Measurements from ENCODE around the gene PUS10. TPM values are rescaled to one million over a fixed set of nuclear protein-coding genes. Genes with fewer than 3 reads are reported as not detected.
"Not testable (repeated sequence)": the region's sequence is repeated elsewhere in the genome, so short reads cannot be mapped to it uniquely, and the experiment has no call there.

Gene PUS10
- total and polyA plus RNA-seq, 3 donors from 2014 or later, result 7.3 to 10.7 (median 10.0) TPM

DNA sequence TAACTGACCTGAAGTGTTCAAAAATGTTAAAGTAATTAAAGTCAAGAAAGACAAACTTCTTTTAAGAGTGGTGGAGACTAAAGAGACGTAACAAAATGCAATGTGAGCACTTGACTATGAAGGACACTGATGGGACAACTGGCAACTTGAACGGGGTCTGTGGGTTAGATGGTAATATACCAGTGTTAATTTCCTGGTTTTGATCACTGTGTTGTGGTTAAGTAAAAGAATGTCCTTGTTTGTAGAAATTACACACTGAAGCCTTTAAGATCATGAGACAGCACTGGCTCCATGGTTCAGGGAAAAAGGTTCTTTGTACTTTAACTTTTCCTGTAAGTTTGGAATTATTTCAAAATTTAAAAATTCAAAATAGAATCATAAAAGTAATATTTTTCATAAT, 78.4 kb downstream of the PUS10 start:
- TF ChIP-seq POLR2A (IDR thresholded peaks at IDR 0.05), result no peak
- TF ChIP-seq, protein P1, sequence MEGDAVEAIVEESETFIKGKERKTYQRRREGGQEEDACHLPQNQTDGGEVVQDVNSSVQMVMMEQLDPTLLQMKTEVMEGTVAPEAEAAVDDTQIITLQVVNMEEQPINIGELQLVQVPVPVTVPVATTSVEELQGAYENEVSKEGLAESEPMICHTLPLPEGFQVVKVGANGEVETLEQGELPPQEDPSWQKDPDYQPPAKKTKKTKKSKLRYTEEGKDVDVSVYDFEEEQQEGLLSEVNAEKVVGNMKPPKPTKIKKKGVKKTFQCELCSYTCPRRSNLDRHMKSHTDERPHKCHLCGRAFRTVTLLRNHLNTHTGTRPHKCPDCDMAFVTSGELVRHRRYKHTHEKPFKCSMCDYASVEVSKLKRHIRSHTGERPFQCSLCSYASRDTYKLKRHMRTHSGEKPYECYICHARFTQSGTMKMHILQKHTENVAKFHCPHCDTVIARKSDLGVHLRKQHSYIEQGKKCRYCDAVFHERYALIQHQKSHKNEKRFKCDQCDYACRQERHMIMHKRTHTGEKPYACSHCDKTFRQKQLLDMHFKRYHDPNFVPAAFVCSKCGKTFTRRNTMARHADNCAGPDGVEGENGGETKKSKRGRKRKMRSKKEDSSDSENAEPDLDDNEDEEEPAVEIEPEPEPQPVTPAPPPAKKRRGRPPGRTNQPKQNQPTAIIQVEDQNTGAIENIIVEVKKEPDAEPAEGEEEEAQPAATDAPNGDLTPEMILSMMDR (IDR thresholded peaks at IDR 0.05), result no peak
- H3K9me3 ChIP-seq, result no peaks in the 10 kb centered on the region
- WGBS, 2 donors, result 72 to 75% methylated on average over 2 of the region's 2 CpGs
- H3K4me1 ChIP-seq, result no peaks in the 10 kb centered on the region
- H3K27ac ChIP-seq, result no peak overlapping the region
- no peak for DNase-seq
- H3K4me3 ChIP-seq, result no peak overlapping the region
- intact Hi-C loops (cut with DNase I; ENCODE audit: low total_unique reads), result no loop called here
- no peaks in the 10 kb centered on the region for H3K36me3 ChIP-seq (ENCODE audit: low read depth, missing control alignments)
- H3K27me3 ChIP-seq, result no peaks in the 10 kb centered on the region

DNA sequence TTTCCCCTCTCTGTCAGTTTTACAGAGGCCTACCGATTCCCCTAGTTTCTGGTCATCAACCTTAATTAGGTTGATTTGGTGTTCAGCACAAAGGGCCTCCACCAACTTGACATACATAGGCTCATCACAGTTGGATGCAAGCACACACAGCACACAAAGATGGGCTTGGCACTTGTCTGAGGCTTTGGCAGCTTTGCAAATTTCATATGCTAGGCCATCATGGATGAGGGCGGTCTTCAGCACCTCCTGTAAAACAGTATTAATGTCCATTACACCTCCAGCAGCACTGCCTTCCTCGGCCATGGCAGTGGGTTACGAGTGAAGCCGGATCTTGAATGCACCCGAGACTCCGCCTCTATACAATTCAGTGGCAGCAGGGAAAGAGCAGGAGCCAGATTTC, 79.8 kb downstream of the PUS10 start:
- WGBS, 2 donors, result 97 to 99% methylated on average over 7 of the region's 7 CpGs
- no peak overlapping the region for H3K4me3 ChIP-seq
- H3K4me1 ChIP-seq, result no peaks in the 10 kb centered on the region
- H3K36me3 ChIP-seq (ENCODE audit: low read depth, missing control alignments), result no peaks in the 10 kb centered on the region
- intact Hi-C loops (cut with DNase I; ENCODE audit: low total_unique reads), result no loop called here
- H3K27ac ChIP-seq, result no peak overlapping the region
- TF ChIP-seq, protein P1 (IDR thresholded peaks at IDR 0.05), result no peak
- no peak for TF ChIP-seq POLR2A (IDR thresholded peaks at IDR 0.05)
- DNase-seq, result no peak
- H3K27me3 ChIP-seq, result no peaks in the 10 kb centered on the region
- no peaks in the 10 kb centered on the region for H3K9me3 ChIP-seq

DNA sequence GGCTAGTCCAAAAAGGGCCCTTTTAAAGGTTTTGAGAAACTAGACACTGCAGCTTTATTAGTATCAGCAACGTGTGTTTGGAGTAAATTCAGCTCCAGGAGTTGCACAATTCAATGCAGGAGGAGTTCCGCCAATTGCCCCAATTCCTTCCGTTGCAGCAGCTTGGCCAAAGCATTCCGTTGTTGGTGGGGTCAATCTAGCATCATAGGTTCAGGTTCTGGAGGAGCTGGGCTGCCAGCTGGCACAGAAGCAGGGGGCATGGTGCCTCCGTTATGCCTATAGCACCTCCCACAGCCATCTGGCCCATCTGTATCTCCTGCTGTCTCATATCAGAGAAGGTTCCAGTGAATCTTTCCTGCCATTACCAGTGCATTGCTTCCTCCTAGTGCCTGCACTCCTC, 81.3 kb downstream of the PUS10 start:
- intact Hi-C loops (cut with DNase I; ENCODE audit: low total_unique reads), result no loop called here
- WGBS, 2 donors, result 84 to 90% methylated on average over 5 of the region's 5 CpGs
- no peaks in the 10 kb centered on the region for H3K9me3 ChIP-seq

DNA sequence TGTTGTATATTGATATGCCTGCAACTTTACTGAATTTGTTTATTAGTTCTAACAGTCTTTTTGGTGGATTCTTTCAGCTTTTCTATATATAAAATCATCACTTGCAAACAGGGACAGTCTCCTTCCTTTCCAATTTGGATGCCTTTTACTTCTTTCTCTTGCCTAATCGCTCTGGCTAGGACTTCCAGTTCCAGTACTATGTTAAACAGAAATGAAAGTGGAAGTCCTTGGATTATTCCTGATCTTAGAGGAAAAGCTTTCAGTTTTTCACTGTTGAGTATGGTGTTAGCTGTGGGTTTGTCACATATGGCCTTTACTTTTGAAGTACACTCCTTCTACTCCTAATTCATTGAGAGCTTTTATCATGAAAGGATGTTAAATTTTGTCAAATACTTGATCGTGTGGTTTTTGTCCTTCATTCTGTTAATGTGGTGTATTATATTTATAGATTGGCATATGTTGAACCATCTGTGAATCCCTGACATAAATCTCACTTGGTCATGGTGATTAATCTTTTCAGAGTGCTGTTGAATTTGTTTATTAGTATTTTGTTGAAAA, 83.8 kb downstream of the PUS10 start:
- TF ChIP-seq, protein P1 (IDR thresholded peaks at IDR 0.05), result no peak
- no peak for TF ChIP-seq POLR2A (IDR thresholded peaks at IDR 0.05)
- Histone ChIP-seq H3K4me3 (no peak overlapping the region), H3K4me1 (no peaks in the 10 kb centered on the region), H3K9me3 (no peaks in the 10 kb centered on the region), H3K27me3 (no peaks in the 10 kb centered on the region), H3K27ac (peak overlapping the region; percentile 8 to 68), H3K36me3 (ENCODE audit: low read depth, missing control alignments) (no peaks in the 10 kb centered on the region)
- DNase-seq, result no peak
- 43 to 44% methylated on average over 2 of the region's 2 CpGs for WGBS, 2 donors
- intact Hi-C loops (cut with DNase I; ENCODE audit: low total_unique reads), result no loop called here

More for the DNA sequence above, 81.3 kb downstream of the PUS10 start:
- no peaks in the 10 kb centered on the region for H3K4me1 ChIP-seq
- no peak for DNase-seq
- no peak for TF ChIP-seq POLR2A (IDR thresholded peaks at IDR 0.05)
- H3K27me3 ChIP-seq, result no peaks in the 10 kb centered on the region
- no peaks in the 10 kb centered on the region for H3K36me3 ChIP-seq (ENCODE audit: low read depth, missing control alignments)
- no peak overlapping the region for H3K4me3 ChIP-seq
- H3K27ac ChIP-seq, result no peak overlapping the region

DNA sequence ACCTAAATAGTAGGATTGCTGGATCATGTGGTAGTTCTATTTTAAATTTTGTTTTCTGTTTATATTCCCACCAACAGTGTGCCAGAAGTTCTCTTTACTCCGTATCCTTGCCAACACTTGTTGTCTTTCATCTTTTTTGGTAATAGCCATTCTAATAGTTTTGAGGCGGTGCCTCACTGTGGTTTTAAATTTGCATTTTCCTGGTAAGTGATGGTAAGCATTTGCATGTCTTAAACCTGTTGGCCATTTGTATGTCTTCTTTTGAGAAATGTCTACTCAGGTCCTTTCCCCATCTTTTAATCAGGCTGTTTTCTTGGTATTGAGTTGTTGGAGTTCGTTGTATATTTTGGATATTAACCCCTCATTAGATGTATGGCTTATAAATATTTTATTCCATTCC, 85.1 kb downstream of the PUS10 start:
- Histone ChIP-seq H3K4me1 (no peaks in the 10 kb centered on the region), H3K36me3 (ENCODE audit: low read depth, missing control alignments) (no peaks in the 10 kb centered on the region), H3K27ac (no peak overlapping the region), H3K9me3 (no peaks in the 10 kb centered on the region), H3K27me3 (no peaks in the 10 kb centered on the region), H3K4me3 (no peak overlapping the region)
- TF ChIP-seq, protein P1 (IDR thresholded peaks at IDR 0.05), result no peak
- no peak for TF ChIP-seq POLR2A (IDR thresholded peaks at IDR 0.05)
- WGBS, 2 donors, result 92 to 95% methylated on average over 3 of the region's 3 CpGs
- no peak for DNase-seq
- intact Hi-C loops (cut with DNase I; ENCODE audit: low total_unique reads), result no loop called here

DNA sequence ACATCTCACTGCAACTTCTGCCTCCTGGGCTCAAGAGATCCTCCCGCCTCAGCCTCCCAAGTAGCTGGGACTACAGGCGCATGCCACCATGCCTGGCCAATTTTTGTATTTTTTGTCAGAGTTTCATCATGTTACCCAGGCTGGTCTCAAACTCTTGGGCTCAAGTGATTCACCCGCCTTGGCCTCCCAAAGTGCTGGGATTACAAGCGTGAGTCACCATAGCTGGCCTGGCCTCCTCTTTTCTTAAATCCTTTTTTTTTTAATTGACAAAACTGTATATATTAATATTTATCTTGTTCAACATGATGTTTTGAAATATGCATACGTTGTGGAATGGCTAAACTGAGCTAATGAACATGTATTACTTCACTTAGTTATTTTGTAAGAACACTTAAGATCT, 86.0 kb downstream of the PUS10 start:
- 97 to 99% methylated on average over 5 of the region's 5 CpGs for WGBS, 2 donors
- H3K4me3 ChIP-seq; H3K27me3 ChIP-seq; intact Hi-C loops (cut with DNase I; ENCODE audit: low total_unique reads); H3K36me3 ChIP-seq (ENCODE audit: low read depth, missing control alignments); H3K4me1 ChIP-seq; DNase-seq; H3K27ac ChIP-seq; H3K9me3 ChIP-seq: not testable (repeated sequence)

All from testis (tissue), 3 donors.